ENCODE measurements around the gene S100A9.

DNA sequence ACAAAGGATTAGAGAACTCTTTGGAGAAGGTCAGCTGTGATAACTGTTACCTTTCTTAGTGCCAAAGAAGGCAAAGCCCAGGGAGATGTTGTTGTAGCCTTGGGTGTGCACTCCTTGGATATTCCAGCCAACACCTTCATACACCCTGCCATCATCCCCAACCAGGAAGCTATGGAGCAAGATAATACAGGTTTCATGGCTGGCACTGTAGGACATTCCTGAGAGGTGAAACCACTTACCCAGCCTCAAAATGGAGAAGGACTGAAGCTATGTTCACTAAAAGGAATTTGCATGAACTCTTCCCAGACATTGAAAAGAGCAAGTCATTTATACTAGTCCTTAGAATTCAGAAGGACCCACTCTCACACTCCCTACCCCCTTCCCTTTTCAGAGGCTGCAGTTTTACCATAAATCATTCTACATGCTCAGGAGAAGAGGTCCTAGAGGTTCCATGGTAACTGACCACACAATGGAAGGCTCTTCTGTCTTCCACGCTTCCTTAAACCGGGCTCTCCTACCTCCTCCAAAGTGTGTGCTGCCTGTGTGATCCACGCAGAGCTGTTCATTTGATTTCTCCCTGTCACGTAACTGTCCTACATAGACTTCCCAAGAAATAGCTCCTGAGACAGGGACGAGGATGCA is 14.5 kb upstream of the S100A9 start:
- no peak for TF ChIP-seq SIN3A (IDR thresholded peaks at IDR 0.05; ENCODE audit: borderline replicate concordance, insufficient read depth, low read depth, low read length)
- TF ChIP-seq, protein P1, sequence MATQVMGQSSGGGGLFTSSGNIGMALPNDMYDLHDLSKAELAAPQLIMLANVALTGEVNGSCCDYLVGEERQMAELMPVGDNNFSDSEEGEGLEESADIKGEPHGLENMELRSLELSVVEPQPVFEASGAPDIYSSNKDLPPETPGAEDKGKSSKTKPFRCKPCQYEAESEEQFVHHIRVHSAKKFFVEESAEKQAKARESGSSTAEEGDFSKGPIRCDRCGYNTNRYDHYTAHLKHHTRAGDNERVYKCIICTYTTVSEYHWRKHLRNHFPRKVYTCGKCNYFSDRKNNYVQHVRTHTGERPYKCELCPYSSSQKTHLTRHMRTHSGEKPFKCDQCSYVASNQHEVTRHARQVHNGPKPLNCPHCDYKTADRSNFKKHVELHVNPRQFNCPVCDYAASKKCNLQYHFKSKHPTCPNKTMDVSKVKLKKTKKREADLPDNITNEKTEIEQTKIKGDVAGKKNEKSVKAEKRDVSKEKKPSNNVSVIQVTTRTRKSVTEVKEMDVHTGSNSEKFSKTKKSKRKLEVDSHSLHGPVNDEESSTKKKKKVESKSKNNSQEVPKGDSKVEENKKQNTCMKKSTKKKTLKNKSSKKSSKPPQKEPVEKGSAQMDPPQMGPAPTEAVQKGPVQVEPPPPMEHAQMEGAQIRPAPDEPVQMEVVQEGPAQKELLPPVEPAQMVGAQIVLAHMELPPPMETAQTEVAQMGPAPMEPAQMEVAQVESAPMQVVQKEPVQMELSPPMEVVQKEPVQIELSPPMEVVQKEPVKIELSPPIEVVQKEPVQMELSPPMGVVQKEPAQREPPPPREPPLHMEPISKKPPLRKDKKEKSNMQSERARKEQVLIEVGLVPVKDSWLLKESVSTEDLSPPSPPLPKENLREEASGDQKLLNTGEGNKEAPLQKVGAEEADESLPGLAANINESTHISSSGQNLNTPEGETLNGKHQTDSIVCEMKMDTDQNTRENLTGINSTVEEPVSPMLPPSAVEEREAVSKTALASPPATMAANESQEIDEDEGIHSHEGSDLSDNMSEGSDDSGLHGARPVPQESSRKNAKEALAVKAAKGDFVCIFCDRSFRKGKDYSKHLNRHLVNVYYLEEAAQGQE (IDR thresholded peaks at IDR 0.05; ENCODE audit: insufficient read depth in 1 of 2, low read depth in 2 of 2, low read length in 1 of 2): no peak
- TF ChIP-seq POLR2AphosphoS5 (IDR thresholded peaks at IDR 0.05; ENCODE audit: low read depth, low read length): no peak
- TF ChIP-seq, protein P2, sequence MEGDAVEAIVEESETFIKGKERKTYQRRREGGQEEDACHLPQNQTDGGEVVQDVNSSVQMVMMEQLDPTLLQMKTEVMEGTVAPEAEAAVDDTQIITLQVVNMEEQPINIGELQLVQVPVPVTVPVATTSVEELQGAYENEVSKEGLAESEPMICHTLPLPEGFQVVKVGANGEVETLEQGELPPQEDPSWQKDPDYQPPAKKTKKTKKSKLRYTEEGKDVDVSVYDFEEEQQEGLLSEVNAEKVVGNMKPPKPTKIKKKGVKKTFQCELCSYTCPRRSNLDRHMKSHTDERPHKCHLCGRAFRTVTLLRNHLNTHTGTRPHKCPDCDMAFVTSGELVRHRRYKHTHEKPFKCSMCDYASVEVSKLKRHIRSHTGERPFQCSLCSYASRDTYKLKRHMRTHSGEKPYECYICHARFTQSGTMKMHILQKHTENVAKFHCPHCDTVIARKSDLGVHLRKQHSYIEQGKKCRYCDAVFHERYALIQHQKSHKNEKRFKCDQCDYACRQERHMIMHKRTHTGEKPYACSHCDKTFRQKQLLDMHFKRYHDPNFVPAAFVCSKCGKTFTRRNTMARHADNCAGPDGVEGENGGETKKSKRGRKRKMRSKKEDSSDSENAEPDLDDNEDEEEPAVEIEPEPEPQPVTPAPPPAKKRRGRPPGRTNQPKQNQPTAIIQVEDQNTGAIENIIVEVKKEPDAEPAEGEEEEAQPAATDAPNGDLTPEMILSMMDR (IDR thresholded peaks at IDR 0.05): no peak

Data from Panc1 (cell line).